BJ (cell line): ENCODE results near the gene ARSB. TPM values are rescaled to one million over a fixed set of nuclear protein-coding genes. Genes with fewer than 3 reads are reported as not detected.
"Not testable (repeated sequence)": the region's sequence is repeated elsewhere in the genome, so short reads cannot be mapped to it uniquely, and the experiment has no call there.

ENCODE experiments used
- CTCF ChIA-PET: fragments of 350-600 bp; formaldehyde crosslinking; extraction: SDS; loops from one replicate; lab custom pipeline; 2021; ENCODE audit warnings: antibody characterized with exemption, inconsistent platforms; lab: Yijun Ruan, JAX
- POLR2A ChIA-PET: fragments of 300-600 bp; sonication (Branson Sonifier 250); formaldehyde crosslinking; extraction: SDS; loops from one replicate; lab custom pipeline; 2021; ENCODE audit warnings: antibody characterized with exemption; lab: Charles Lee
- DNase-seq: peaks from one replicate; pipeline ENCODE4 v3.0.0-alpha.2; 2011; ENCODE audit warnings: low read depth
- H3K27me3 ChIP-seq: 2 replicates; pipeline ENCODE4 v1.6.0; 2011; ENCODE audit warnings: low read length; ENCODE audit not compliant: control insufficient read depth, insufficient read depth
- H3K36me3 ChIP-seq: 2 replicates; pipeline ENCODE4 v1.5.1; 2011; ENCODE audit warnings: low read length; ENCODE audit not compliant: control insufficient read depth, insufficient read depth
- H3K4me3 ChIP-seq: 2 replicates; pipeline ENCODE4 v1.5.1; 2011; ENCODE audit warnings: low read depth, mild to moderate bottlenecking, control low read depth, low read length
- CTCF ChIP-seq: IDR thresholded peaks from 2 replicates; pipeline ENCODE4 v1.5.1; 2011; ENCODE audit warnings: low read depth, mild to moderate bottlenecking, control low read depth, inconsistent platforms, low read length, moderate library complexity; ENCODE audit not compliant: insufficient read depth
- polyA plus RNA-seq: library from polyadenylated mRNA; depleted of rRNA; stranded (reverse); fragments of >200 nt; gene quantifications from 2 replicates; pipeline ENCODE4 v1.2.3, GENCODE V29; 2011

ARSB gene
- polyA plus RNA-seq, 1 experiment, result 26.7 TPM

- no peak overlapping the region for H3K4me3 ChIP-seq
- no peak for TF ChIP-seq CTCF
- H3K36me3 ChIP-seq, result no peaks in the 10 kb centered on the region
- ChIA-PET POLR2A (no interaction called here), CTCF (interaction anchor here (0.9 to 1.5 kb wide), 2 partner anchors 102 to 144 kb away, joined by 3 to 9 read pairs; no protein-coding TSS in a partner anchor)
- DNase-seq, result no peak
- no peaks in the 10 kb centered on the region for H3K27me3 ChIP-seq
Measured at GRCh38 chr5:78989080-78989479, 4.0 kb upstream of the ARSB start.

GRCh38 chr5:78985725-78986223, 664 bp upstream of the ARSB start:
- ChIA-PET POLR2A (interaction anchor here (0.6 kb wide), 1 partner anchor 147 kb away, joined by 14 read pairs; no protein-coding TSS in a partner anchor), CTCF (interaction anchor here (0.6 to 7.7 kb wide), 6 partner anchors 9 to 157 kb away, joined by 3 to 65 read pairs (median 8); no protein-coding TSS in a partner anchor)
- Histone ChIP-seq H3K27me3 (no peaks in the 10 kb centered on the region), H3K4me3 (peak overlapping the region; percentile 72), H3K36me3 (no peaks in the 10 kb centered on the region)
- TF ChIP-seq CTCF, result no peak
- DNase-seq, result no peak

- TF ChIP-seq CTCF, result peak; percentile 59
- peak; percentile 44 for DNase-seq
- ChIA-PET CTCF (interaction anchor here (0.6 to 7.7 kb wide), 6 partner anchors 10 to 515 kb away, joined by 3 to 65 read pairs (median 8); no protein-coding TSS in a partner anchor), POLR2A (no interaction called here)
- Histone ChIP-seq H3K27me3 (no peaks in the 10 kb centered on the region), H3K4me3 (peak overlapping the region; percentile 72), H3K36me3 (no peaks in the 10 kb centered on the region)
Measured at GRCh38 chr5:78984439-78985115, 533 bp downstream of the ARSB start.

GRCh38 chr5:78983601-78984438, 1.3 kb downstream of the ARSB start:
- no peaks in the 10 kb centered on the region for H3K27me3 ChIP-seq
- H3K4me3 ChIP-seq, result peak overlapping the region; percentile 72
- CTCF ChIA-PET, result interaction anchor here (0.6 to 7.7 kb wide), 6 partner anchors 12 to 456 kb away, joined by 3 to 65 read pairs (median 8); no protein-coding TSS in a partner anchor
- POLR2A ChIA-PET, result no interaction called here
- TF ChIP-seq CTCF, result no peak
- no peak for DNase-seq
- H3K36me3 ChIP-seq, result no peaks in the 10 kb centered on the region

- H3K4me3 ChIP-seq, POLR2A ChIA-PET, DNase-seq, H3K36me3 ChIP-seq, H3K27me3 ChIP-seq: not testable (repeated sequence)
- CTCF ChIA-PET, result interaction anchor here (0.6 to 7.7 kb wide), 5 partner anchors 13 to 456 kb away, joined by 3 to 65 read pairs (median 3); no protein-coding TSS in a partner anchor
Measured at GRCh38 chr5:78983194-78983593, 1.9 kb downstream of the ARSB start.
